Stimulated activated CD8-positive, alpha-beta memory T cell treated with anti-CD3 and anti-CD28 coated beads, Interleukin-7, amount 100 ng/mL, for 4 hours (primary cell): ENCODE data around the gene C10orf62.
"Not testable (repeated sequence)": the region's sequence is repeated elsewhere in the genome, so short reads cannot be mapped to it uniquely, and the experiment has no call there.

Experiments
- DNase-seq, 2 donors: peaks; one replicate each; pipeline ENCODE4 v3.0.0-alpha.2; 2020; ENCODE audit warnings: low read depth in 2 of 2

Gene C10orf62

DNA sequence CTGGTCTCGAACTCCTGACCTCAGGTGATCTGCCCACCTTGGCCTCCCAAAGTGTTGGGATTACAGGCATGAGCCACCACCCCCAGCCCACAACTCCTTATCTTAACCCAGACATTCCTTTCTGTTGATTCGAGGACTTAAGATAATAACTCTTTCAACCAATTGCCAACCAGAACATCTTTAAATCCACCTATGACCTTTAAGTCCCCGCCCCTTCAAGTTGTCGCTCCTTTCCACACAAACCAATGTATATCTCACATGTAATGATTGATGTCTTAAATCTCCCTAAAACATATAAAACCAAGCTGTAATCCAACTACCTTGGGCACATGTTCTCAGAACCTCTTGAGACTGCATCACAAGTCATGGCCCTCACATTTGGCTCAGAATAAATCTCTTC, 24.7 kb upstream of the C10orf62 start:
- DNase-seq, result no peak

DNA sequence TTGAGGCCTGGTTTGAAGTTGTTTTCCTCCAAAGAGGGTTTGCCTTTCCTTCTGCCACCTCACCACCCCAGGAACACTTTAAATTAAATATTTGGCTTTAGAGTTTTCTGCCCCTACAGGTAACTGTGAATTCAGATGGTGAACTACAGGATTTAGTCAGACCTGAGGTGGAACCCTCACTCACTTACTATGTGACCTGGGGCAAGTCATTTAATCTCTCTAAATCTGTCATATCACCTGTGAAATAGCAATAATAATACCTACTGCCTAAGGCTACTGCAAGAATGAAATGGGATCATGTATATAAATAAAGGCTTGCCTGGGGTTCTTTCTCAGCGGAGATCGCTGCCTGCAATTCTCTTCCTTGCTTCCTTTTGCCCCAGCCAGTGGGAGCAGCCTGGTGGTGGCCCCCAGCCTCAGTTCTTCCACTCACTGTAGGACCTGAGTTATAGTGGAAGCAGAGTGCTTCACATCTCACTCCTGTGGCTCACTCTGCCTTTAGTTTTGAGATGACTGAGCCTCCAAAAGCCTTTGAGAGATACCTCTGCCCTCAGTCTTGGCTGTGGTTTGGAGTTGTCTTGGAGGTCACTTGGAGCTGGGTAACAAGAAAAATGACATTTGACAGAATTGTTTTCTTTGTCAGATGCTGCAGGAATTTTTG, 23.1 kb upstream of the C10orf62 start:
- DNase-seq, result no peak

GRCh38 chr10:97567891-97568290, 21.6 kb upstream of the C10orf62 start:
- DNase-seq, result no peak

DNA sequence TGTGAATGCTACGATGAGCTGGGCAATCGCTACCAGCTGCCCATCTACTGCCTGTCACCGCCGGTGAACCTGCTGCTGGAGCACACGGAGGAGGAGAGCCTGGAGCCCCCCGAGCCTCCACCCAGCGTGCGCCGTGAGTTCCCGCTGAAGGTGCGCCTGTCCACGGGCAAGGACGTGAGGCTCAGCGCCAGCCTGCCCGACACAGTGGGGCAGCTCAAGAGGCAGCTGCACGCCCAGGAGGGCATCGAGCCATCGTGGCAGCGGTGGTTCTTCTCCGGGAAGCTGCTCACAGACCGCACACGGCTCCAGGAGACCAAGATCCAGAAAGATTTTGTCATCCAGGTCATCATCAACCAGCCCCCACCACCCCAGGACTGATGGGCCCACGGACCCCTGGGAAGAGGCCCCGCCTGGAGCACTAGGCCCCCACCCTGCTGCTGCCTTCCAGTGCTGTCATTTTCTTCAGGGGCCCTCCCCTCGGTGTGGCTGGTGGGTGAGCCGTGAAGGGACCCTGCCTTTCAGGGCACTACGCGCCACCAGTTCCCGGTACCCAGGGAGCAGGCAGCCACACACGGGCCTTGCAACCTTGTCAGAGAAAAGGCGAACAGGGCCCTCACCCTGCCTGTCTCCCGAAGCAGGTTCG, 19.3 kb upstream of the C10orf62 start:
- no peak for DNase-seq

DNA sequence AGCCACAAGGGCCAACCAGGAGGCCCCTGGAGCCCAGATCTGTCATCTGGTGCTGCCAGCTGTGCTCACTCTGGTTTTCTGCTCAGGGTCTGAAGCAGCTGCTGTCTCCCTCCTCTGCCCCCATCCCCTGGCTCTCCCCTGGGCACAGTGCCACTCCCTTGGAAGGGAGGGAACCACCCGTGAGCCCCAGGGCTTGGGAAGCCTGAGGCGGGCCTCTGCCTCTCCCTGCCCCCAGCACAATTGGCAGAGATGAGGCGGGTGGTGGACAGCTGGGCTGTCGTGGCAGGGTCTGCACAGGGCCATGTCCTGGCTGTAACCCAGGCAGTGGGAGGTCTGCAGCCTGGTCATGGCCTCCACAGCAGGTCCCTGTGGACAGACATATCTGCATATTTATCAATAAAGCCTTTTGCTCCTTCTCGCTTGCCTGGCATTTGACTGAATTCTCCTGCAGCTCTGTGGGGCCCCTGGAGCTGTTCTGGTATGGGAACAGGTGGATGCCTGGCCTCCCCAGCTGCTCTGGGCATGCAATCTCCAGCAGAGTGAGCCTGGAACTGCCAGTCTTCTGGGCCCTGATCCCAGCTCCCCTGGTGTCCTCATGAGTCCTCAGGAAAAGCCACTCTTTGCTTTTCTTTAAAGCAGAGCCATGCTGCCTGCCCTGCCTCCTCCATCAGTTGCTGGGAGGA, 18.6 kb upstream of the C10orf62 start:
- no peak for DNase-seq

DNA sequence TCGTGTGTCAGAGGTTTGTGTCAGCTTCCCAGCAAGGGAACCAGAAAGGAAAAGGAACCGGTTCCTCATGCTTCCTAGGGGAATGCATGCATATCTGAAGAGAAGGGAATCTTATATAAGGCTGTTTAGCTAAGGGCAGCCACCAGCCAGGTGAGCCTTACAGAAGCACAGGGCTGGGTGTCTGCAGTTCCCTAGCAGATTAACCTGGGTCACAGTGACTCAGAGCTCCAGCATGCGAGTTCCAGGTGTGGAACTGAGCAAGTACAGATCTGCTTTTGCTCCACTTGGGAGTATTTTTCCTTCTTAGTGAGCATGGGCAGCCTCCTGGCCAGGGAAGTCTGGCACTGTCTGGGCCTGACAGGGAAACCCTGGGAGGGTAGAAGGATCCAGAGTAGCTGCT, 17.9 kb upstream of the C10orf62 start:
- DNase-seq, result no peak

- peak in 1 of 2 donors; percentile 15 for DNase-seq
Observed at GRCh38 chr10:97572214-97572989, 17.1 kb upstream of the C10orf62 start, which contains the start of gene ANKRD2. TSS of gene ANKRD2 (plus strand) at chr10:97572779. CDS start at chr10:97572789, 10 bp downstream.

DNA sequence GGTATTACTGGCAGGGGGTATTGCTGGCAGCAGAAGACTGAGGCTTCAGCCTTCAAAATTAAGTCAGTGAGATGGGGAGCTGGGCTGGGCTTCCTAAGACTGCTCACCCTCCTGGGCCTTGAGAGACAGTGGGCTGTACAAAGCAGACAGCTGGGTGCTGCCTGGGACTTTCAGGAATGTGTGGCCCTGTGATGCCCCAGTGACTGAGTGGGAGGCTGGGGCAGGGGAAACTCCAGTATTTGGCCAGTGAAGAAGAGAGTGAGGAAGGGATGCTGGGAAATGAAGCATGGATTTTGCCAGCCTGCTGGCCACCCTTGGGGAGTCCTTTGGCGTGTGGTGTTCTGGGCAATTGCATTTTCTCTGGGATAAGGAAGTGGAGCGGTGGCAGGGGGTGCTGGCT, 16.5 kb upstream of the C10orf62 start:
- no peak for DNase-seq

GRCh38 chr10:97573672-97574071, 15.8 kb upstream of the C10orf62 start:
- DNase-seq, result no peak

DNA sequence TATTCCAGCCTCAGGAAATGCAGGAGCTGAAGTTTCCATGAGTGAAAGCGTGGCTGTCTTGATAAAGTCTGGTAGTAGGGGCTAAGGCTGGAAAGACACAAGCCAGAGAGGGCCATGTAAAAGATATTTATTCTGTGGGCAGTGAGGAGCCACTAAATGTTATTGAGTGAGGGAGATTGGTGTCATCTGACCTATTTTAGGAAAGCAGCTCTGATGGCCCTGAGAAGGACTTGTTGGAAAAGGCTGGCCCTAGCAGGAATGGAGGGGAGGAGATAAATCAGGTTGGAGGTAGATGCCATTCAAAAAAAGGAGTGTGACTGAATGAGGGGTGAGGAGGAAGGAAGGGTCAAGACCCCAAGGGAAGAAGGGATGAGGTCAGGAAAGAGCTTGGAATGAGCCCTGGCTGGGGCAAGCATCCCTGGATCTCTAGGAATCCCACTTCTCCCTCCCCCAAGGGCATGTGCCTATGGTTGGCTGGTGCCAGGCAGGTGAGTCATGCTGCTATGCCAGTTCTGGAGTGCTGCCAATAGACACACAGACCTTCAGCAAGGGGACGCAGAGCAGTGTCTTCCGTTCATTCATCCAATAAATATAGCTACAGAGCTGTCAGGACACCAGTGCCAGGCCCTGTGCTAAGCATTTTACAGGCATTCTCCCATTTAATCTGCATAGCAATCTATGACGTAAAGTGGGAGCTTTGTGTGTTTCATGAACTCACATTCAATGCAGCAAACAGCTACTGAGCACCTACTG, 15.0 kb upstream of the C10orf62 start:
- DNase-seq, result no peak

DNA sequence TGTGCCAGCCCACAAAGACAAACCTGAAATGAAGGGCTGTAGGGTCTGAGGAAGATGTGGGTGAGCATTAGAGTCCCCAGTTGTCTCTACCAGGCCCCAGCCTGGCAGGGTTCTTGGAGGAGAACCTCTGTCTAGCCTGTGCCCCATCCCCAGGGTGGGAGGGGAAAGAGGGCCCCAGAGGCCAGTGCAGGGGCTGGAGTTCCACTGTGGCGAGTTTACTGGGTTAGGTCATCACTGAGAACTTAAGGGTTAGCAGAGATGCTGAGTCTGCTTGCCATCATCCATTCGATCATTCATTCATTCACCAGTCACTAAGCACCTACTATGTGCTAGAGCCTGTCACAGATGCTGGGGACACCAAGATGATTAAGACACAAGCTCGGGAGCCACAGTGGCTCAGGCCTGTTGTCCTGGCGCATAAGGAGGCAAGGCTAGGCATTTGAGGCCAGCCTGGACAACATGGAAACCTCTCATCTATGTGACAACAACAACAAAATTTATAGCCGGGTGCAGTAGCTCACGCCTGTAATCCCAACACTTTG, 14.3 kb upstream of the C10orf62 start:
- no peak for DNase-seq

GRCh38 chr10:97576487-97576886, 13.0 kb upstream of the C10orf62 start:
- DNase-seq, result not testable (repeated sequence)

DNA sequence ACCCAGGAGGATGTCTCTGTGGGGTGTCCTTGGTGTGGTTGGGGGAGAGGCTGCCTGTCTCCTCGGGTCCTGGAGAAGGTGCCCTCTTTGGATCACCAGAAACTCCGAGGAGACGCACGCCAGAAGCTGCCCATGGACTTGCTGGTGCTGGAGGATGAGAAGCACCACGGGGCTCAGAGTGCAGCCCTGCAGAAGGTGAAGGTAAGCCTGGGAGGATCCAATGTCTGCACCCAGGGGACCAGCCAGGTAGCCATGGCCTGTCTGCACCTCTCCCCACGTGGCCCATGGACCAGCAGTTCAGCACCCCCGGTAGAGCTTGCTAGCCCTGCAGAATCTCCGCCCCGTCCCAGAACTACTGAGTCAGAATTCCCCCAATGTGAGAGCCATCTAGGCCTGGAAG, 11.8 kb upstream of the C10orf62 start:
- DNase-seq, result no peak

GRCh38 chr10:97578171-97578844, 11.2 kb upstream of the C10orf62 start:
- DNase-seq, result no peak

GRCh38 chr10:97580421-97581367, 8.8 kb upstream of the C10orf62 start:
- DNase-seq, result no peak

GRCh38 chr10:97582169-97582568, 7.4 kb upstream of the C10orf62 start:
- no peak for DNase-seq

DNA sequence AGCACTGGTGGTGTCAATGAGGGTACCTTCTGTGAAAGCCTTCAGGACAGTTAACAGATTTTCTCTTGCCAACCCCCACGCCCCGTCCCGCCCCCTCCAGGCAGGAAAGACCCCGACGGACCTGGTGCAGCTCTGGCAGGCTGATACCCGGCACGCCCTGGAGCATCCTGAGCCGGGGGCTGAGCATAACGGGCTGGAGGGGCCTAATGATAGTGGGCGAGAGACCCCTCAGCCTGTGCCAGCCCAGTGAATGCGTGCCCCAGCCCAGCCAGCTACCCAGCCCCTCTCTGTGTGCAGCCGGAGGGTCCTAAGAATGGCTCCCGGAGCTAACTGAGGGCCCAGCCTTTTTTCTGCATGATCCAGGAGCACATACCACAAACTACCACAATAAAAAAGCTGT, 6.0 kb upstream of the C10orf62 start:
- DNase-seq, result no peak

DNA sequence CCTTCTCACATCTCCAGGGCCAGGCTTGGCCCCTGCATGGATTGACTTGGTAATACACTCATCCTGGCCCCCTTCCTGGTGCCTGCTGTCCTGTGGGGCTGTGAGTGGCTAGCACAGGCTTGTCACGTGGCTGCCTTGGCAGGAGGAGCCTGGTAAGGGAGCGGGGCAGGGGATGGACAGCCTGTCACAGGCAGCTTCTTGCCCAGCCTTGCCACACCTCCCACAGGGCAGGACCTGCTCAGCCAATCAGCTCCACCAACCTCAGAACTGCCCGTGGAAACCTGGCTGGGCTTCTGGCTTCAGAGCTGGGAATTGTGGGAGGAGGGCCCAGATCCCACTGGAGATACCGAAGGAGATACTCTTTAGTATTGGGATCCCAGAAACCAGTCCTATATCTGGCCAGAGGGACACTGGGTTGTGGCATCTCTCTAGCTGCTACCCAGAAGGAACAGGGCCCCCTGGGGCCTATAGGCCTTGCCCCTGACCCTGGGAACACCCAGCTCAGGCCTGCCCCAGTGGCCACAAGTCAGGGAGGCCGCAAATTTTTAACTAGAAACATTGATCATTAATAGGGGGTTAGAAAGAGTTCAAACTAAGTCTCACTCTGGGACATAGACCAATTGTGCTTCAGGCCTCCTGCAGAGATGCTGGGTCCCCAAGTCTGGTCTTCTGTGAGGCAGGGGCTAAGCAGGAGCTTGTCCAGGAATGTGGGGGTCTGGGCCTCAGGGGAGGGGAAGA, 5.3 kb upstream of the C10orf62 start, which contains the start of gene HOGA1:
Gene HOGA1, plus strand, starts transcription at position 330 of the 738 bp plus-strand sequence. Its CDS starts 315 bp downstream, at position 645.
- DNase-seq, result no peak
